Activated effector memory CD4-positive, alpha-beta T cell treated with anti-CD3 and anti-CD28 coated beads, Interleukin-2, amount 50 U/mL, for 16 hours (primary cell): ENCODE results near the gene ORMDL1.
"Not testable (repeated sequence)": the region's sequence is repeated elsewhere in the genome, so short reads cannot be mapped to it uniquely, and the experiment has no call there.

ENCODE experiments used
- DNase-seq: peaks from one replicate; pipeline ENCODE4 v3.0.0-alpha.2; 2020

The ORMDL1 gene

DNA sequence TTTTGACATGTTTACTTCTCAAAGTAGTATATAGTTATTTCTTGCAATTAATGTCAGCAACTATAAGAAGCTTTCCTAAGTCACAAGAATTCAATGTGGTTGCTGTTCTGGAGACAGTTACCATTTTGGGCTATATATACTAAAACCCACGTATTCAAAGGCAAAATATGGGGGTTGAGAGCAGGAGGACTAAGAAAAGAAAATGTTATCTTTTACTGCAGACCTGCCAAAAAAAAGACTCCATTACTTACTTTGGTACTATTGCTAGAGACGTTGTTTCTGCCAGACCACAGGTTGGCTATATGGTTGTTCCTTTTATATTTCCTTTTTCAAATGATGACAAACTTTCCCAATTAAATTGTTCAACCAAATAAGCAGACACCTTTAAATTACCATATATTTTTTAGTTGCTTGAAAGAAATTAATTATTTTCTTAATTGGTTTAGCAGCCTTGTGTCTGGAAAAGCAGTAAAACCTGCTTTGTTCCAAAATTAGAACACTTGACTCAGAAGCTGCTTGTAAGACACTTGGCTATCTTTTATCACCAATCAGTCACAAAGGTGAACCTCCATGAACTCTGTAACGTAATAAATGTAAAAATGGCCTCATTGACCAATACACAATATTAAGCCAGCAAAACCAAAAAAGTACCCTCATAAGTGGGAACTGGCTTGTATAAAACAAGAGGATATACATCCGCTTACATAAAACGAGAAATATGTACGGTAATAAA is 13.4 kb downstream of the ORMDL1 start:
- DNase-seq = no peak

GRCh38 chr2:189763908-189764661 is 20.1 kb downstream of the ORMDL1 start:
- no peak for DNase-seq

DNA sequence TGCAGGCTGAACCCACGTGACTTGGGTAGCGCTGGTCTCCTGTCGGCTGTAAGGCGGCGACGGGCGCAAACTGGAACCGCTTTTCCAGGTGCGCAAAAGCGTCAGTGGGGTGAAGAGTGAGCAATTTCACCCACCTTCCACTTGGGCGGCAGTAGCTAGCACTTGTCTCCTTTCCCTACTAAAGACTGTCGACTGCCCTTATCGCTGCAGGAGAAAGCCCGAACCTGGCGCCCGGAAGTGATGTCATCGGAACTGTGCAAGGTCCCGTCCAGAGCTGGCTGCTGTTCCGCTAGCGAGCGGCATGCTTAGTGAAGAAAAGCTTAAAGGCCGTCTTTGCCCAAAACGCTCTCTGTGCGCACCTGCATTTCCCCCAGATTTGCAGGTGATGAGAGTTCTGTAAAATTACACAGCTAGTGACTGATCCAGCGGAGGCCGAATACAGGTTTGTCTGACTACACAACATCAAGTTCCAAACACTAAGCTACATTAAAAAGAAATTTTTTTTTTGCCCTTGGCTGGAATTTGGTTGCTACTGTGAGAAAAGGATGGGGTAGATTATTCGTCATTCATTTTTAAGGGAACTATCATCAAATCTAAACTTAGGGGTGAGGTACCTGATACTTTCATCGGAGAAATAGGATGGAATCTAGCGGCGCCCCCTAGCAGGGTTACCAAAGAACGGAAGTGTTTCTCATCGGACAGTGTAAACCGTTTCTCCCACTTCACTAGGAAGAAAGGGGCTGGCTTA is 21.4 kb downstream of the ORMDL1 start, which contains the start of gene OSGEPL1:
TSS of gene OSGEPL1 (minus strand) at position 242 of the 748 bp plus-strand sequence. CDS start 1,152 bp downstream, outside the sequence.
- peak; percentile 96 for DNase-seq

- DNase-seq = no peak
Measured at GRCh38 chr2:189762229-189762550, 21.9 kb downstream of the ORMDL1 start.

DNA sequence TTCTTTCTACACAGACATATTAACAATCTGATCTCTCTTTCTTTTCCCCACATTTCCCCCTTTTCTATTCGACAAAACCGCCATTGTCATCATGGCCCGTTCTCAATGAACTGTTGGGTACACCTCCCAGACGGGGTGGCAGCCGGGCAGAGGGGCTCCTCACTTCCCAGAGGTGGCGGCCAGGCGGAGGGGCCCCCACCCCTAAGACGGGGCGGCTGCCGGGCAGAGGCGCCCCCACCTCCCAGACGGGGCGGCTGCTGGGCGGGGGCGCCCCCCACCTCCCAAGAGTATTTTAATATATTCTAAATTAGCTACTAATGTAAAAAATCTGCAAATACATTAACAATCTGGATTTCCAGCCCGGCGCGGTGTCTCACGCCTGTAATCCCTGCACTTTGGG is 24.0 kb downstream of the ORMDL1 start:
- DNase-seq = not testable (repeated sequence)

GRCh38 chr2:189756311-189756952 is 27.7 kb downstream of the ORMDL1 start:
- no peak for DNase-seq

DNA sequence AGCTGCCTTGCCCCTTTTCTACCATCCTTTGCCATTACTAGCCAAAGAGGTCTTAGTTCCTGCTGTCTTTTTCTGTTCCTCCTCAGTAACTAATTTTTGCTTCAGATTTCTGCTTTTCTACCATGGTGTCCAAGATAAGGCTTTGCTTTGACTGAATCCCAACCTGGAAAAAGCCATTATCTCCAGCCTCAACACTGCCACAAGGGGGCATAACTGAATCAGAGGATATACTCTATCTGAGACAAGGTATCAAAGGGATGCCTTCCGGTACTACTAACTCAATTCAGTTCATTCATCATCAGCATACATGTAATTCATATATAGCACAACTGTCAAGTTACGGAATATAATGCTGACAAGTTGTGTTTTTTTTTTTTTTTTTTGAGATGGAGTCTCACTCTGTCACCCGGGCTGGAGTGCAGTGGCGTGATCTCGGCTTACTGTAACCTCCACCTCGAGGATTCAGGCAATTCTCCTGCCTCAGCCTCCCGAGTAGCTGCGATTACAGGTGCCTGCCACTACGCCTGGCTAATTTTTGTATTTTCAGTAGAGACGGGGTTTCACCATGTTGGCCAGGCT is 33.0 kb downstream of the ORMDL1 start:
- DNase-seq = peak; percentile 66

GRCh38 chr2:189729430-189729829 is 54.7 kb downstream of the ORMDL1 start:
- no peak for DNase-seq

GRCh38 chr2:189726849-189727248 is 57.3 kb downstream of the ORMDL1 start:
- no peak for DNase-seq

DNA sequence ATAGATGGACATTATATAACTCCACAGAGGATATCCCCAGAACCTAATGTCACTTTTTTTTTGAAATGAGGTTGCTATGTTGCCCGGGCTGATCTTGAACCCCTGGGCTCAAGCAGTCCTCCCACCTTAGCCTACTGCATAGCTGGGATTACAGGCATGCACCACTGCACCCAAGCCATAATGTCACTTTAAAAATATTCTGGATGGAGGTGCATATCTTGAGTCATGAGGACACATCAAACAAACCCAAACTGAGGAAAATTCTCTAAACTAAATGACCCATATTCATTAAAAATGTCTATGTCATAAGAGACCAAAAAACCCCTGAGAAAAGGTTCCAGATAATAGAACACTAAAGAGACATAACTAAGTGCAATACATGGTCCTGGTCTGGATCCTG is 57.9 kb downstream of the ORMDL1 start:
- no peak for DNase-seq

GRCh38 chr2:189723192-189723591 is 60.9 kb downstream of the ORMDL1 start:
- no peak for DNase-seq
